Activated CD4-positive, alpha-beta memory T cell treated with anti-CD3 and anti-CD28 coated beads, Interleukin-2, amount 10 ng/mL, durations not matched to agents 7 days and 5 days (primary cell): ENCODE data around the gene HTT. TPM values are rescaled to one million over a fixed set of nuclear protein-coding genes. Genes with fewer than 3 reads are reported as not detected.

Source experiments
- CTCF ChIA-PET: fragments of 350-600 bp; sonication (Branson Sonifier 250); formaldehyde crosslinking; loops from one replicate; lab custom pipeline; 2021; ENCODE audit warnings: antibody characterized with exemption, inconsistent platforms; lab: Charles Lee
- POLR2A ChIA-PET: fragments of 350-600 bp; sonication (Branson Sonifier 250); formaldehyde crosslinking; loops from one replicate; lab custom pipeline; 2021; ENCODE audit warnings: antibody characterized with exemption; lab: Charles Lee
- DNase-seq: peaks from one replicate; pipeline ENCODE4 v3.0.0-alpha.2; 2020
- H3K27ac Mint-ChIP-seq: one replicate; pipeline ENCODE4 v1.8.0; 2021; ENCODE audit warnings: mild to moderate bottlenecking, mixed read lengths
- H3K27me3 Mint-ChIP-seq: one replicate; pipeline ENCODE4 v1.8.0; 2021; ENCODE audit warnings: mixed read lengths
- H3K36me3 Mint-ChIP-seq: one replicate; pipeline ENCODE4 v1.8.0; 2021; ENCODE audit warnings: low read depth, mixed read lengths
- H3K4me1 Mint-ChIP-seq: one replicate; pipeline ENCODE4 v1.8.0; 2021; ENCODE audit warnings: mixed read lengths
- H3K4me3 Mint-ChIP-seq: one replicate; pipeline ENCODE4 v1.8.0; 2021; ENCODE audit warnings: mild to moderate bottlenecking, mixed read lengths
- H3K9me3 Mint-ChIP-seq: one replicate; pipeline ENCODE4 v1.8.0; 2021; ENCODE audit warnings: mixed read lengths
- total RNA-seq, 2 experiments: library from RNA; stranded (reverse); gene quantifications; one replicate each; pipeline ENCODE4 v1.2.3, GENCODE V29; 2021

HTT gene
- total RNA-seq, 2 experiments from 2014 or later: 50.7 to 54.9 TPM

DNA sequence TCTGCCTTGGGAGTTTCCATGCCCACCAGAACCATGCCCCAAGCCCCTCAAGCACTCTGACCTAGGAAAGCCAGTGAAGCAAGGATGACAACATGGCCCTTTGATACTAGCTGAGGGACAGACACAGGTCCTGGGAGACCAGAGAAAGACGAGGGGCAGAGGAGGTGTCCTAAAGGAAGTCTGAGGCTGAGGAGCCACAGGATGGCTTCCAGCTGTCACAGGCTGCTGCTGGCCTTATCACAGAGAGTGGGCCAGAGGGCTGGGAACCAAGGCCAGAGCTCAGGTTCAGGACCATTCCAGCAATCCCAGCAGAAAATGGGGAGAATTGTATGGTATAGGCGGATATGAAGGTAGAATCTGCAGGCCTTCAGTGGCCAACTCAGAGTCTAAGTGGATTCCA is 142.8 kb downstream of the HTT start:
- Mint-ChIP-seq H3K36me3 (peaks cover 65% of the 10 kb centered on the region), H3K9me3 (no peaks in the 10 kb centered on the region), H3K4me3 (no peak overlapping the region), H3K4me1 (peaks cover 25% of the 10 kb centered on the region), H3K27me3 (no peaks in the 10 kb centered on the region), H3K27ac (peak overlapping the region; percentile 54)
- ChIA-PET POLR2A (interaction anchor here (1.0 kb wide), 1 partner anchor 15 kb away, joined by 3 read pairs; no protein-coding TSS in a partner anchor), CTCF (interaction anchor here (1.1 kb wide), 1 partner anchor 24 kb away, joined by 4 read pairs; no protein-coding TSS in a partner anchor)
- DNase-seq: no peak

DNA sequence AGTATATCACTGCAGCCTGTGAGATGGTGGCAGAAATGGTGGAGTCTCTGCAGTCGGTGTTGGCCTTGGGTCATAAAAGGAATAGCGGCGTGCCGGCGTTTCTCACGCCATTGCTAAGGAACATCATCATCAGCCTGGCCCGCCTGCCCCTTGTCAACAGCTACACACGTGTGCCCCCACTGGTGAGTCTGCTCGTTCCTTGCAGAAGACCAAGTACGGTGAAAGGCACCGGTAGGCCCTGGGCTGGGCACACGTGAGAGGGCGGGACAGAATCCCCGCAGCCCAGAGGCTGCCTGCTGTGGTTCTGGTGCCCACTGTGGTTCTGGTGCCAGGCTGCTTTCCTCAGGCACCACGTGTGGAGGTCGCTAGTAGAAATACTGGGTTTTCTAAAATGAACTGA is 143.3 kb downstream of the HTT start:
- H3K4me3 Mint-ChIP-seq: no peak overlapping the region
- no peaks in the 10 kb centered on the region for H3K9me3 Mint-ChIP-seq
- no peaks in the 10 kb centered on the region for H3K27me3 Mint-ChIP-seq
- ChIA-PET CTCF (interaction anchor here (1.1 kb wide), 1 partner anchor 24 kb away, joined by 4 read pairs; no protein-coding TSS in a partner anchor), POLR2A (interaction anchor here (1.0 kb wide), 1 partner anchor 15 kb away, joined by 3 read pairs; no protein-coding TSS in a partner anchor)
- peak overlapping the region; percentile 31 for H3K27ac Mint-ChIP-seq
- peaks cover 25% of the 10 kb centered on the region for H3K4me1 Mint-ChIP-seq
- no peak for DNase-seq
- H3K36me3 Mint-ChIP-seq: peaks cover 62% of the 10 kb centered on the region

DNA sequence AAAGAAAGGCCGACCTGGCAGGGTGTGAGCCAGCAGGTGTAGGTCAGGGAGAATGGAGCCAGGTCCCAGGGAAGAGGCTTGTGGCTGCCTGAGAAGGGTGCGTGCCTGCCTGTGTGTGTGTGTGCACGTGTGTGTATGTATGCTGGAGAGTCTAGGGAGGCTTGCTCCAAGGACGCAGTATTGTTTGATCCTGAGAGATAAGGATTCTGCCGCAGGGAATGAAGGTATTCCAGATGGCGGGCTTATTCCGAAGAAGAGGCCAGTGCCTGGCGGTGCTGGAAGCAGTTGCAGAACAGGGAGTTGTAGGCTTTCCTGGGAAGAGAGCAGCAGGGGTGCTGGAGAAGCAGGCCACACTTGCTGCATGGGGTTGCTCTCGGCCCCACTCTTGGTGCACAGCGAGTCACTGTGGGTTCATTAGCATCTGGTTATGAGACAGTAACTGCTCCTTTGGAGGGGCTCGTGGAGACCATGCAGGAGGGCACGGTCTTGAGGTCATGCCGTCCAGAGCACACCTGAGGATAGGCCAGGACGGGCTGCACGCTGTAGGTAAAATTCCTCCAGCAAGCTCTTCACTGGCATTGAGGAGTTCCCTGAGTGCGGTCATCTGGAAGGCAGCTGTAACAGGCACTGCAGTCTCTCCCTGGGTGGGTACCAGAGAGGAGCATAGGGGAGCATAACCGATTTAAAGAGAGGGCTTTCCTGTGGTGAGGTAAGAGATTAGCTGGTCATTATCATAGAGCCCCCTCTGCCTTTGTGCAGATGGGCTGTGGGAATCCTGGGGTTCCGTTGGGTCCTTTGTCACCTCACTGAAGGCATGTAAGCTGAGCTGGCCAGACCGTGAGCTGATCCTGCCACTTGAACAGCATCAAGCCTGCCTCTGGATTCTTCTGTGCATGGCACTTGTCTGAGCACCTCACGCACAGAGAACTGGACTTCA is 144.6 kb downstream of the HTT start:
- ChIA-PET POLR2A (interaction anchor here (0.9 to 1.3 kb wide), 2 partner anchors 16 to 18 kb away, joined by 3 to 4 read pairs; no protein-coding TSS in a partner anchor), CTCF (interaction anchor here (1.0 to 1.4 kb wide), 2 partner anchors 17 to 25 kb away, joined by 3 to 11 read pairs; no protein-coding TSS in a partner anchor)
- Mint-ChIP-seq H3K9me3 (no peaks in the 10 kb centered on the region), H3K27me3 (no peaks in the 10 kb centered on the region), H3K27ac (peak overlapping the region; percentile 21), H3K4me3 (no peak overlapping the region), H3K36me3 (peaks cover 64% of the 10 kb centered on the region), H3K4me1 (peaks cover 25% of the 10 kb centered on the region)
- DNase-seq: no peak

DNA sequence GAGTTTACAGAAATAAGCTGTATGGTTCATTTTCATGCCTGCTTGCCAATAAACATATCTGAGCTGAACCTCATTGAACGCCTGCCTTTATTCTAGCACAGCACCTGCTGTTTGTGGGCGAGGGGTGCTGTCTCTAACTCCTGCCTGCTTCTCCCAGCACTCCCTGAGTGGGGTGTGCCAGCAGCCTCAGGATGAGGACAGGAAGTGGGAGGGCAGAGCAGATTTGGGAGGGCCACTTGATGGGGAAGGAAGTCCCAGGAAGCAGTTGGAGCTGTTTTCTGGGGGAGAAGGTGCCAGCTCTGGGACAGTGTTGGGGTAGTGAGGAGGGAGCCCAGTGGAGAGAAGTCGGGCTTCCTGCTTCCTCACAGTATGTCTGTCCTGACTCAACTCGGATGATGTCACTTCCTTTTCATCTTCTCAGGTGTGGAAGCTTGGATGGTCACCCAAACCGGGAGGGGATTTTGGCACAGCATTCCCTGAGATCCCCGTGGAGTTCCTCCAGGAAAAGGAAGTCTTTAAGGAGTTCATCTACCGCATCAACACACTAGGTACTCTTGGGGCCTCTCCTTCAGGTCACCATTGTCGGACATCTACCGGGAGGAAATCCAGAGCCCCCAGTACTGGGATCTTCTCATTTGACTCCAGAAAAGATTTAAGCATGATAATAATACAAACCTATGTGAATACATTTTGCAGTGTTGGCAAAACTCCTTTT is 145.4 kb downstream of the HTT start:
- CTCF ChIA-PET: interaction anchor here (1.0 to 1.4 kb wide), 2 partner anchors 18 to 26 kb away, joined by 3 to 11 read pairs; no protein-coding TSS in a partner anchor
- no peaks in the 10 kb centered on the region for H3K27me3 Mint-ChIP-seq
- POLR2A ChIA-PET: interaction anchor here (0.9 to 1.3 kb wide), 2 partner anchors 17 to 18 kb away, joined by 3 to 4 read pairs; no protein-coding TSS in a partner anchor

DNA sequence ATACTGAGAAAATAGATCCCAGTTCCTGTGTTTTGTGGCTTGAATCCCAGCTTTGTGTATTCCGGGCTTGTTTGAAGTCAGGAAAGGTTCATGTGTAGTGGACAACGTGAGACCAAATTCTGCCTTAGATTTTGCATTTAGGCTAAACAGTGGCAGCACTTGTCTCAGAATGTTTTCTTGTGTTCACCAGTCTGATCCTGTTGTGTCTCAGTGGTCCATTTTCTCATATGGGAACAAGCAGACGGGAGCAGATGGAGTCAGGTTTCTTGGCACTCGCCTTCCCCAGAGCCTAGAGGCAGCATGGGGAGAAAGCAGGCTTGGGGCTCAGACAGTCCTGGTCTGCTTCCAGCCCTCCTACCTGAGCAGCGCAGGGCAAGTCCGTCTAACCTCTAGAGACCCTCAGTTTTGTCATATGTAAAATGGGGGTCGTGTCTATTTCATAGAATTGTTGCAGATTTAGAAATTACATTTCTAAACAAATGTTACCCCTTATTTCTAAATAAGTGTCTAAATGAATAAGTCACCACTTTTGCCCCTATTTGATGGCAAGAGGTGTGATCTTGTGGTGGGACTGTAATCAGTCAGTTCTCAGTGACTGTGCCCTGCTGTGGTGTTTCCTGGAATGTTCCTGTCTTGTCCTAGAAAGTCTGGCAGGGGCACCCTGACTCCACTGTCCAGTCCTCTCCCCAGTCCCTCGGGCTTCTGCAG is 146.1 kb downstream of the HTT start:
- CTCF ChIA-PET: interaction anchor here (1.4 kb wide), 1 partner anchor 27 kb away, joined by 11 read pairs; no protein-coding TSS in a partner anchor
- Mint-ChIP-seq H3K36me3 (peaks cover 65% of the 10 kb centered on the region), H3K27me3 (no peaks in the 10 kb centered on the region), H3K9me3 (no peaks in the 10 kb centered on the region), H3K4me3 (no peak overlapping the region), H3K27ac (no peak overlapping the region), H3K4me1 (peaks cover 25% of the 10 kb centered on the region)
- POLR2A ChIA-PET: no interaction called here
- no peak for DNase-seq

More for the DNA sequence above, 145.4 kb downstream of the HTT start:
- Mint-ChIP-seq H3K4me3 (no peak overlapping the region), H3K27ac (peak overlapping the region; percentile 29), H3K9me3 (no peaks in the 10 kb centered on the region), H3K4me1 (peaks cover 25% of the 10 kb centered on the region), H3K36me3 (peaks cover 67% of the 10 kb centered on the region)
- DNase-seq: no peak

DNA sequence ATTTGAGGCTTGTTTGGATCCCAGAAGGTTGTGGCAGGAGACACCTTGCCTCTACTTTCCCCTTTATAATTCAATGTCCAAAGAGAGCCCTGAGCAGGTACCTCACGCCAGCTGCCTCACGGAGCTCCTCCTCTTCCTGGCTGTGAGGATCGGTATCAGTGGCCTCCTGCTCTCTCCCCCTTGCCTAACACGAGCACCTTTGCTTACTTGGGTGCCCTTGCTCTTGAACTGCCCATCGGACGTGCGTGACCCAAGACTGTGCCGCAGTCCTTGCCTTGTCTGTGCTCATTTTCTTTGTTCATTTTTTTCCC is 146.7 kb downstream of the HTT start:
- Mint-ChIP-seq H3K27ac (no peak overlapping the region), H3K9me3 (no peaks in the 10 kb centered on the region), H3K4me3 (no peak overlapping the region), H3K27me3 (no peaks in the 10 kb centered on the region), H3K4me1 (peaks cover 25% of the 10 kb centered on the region), H3K36me3 (peaks cover 62% of the 10 kb centered on the region)
- DNase-seq: no peak
- ChIA-PET CTCF (no interaction called here), POLR2A (no interaction called here)

DNA sequence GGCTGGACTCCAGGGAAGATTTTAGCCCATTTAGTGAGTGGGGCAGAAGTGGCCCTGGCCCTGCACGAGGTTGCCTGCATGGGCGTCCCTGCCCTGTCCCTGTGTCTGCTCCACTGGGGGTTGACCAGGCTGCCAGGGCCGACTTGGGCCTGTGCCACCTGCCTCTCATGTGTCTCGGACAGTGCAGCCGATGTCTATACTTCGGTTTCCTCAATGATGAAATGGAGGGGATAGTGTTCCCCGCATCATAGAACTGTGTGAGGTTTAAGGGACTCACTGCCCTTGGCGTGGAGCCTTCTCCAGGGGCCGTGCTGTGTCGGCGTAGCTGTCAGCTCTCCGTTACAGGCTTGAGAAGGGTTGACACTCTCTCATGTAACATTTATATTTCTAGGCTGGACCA is 147.5 kb downstream of the HTT start:
- Mint-ChIP-seq H3K27ac (no peak overlapping the region), H3K36me3 (peaks cover 63% of the 10 kb centered on the region), H3K9me3 (no peaks in the 10 kb centered on the region), H3K4me3 (no peak overlapping the region), H3K27me3 (no peaks in the 10 kb centered on the region), H3K4me1 (peaks cover 25% of the 10 kb centered on the region)
- DNase-seq: no peak
- POLR2A ChIA-PET: no interaction called here
- CTCF ChIA-PET: no interaction called here

DNA sequence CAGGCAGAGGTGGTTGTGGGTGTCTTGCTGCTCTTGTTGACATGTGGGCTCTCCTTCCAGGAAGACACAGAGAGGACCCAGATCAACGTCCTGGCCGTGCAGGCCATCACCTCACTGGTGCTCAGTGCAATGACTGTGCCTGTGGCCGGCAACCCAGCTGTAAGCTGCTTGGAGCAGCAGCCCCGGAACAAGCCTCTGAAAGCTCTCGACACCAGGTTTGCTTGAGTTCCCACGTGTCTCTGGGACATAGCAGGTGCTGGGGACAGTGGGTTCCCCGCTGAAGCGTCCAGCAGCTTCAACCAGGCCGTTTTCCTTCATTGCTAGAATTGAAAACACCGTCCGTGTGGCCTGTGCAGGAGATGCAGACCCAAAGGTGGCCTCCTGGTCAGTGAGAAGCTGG is 148.9 kb downstream of the HTT start:
- CTCF ChIA-PET: interaction anchor here (2.1 kb wide), 1 partner anchor 30 kb away, joined by 12 read pairs; no protein-coding TSS in a partner anchor
- no peak for DNase-seq
- H3K36me3 Mint-ChIP-seq: peaks cover 52% of the 10 kb centered on the region
- POLR2A ChIA-PET: no interaction called here
- H3K27me3 Mint-ChIP-seq: no peaks in the 10 kb centered on the region
- H3K27ac Mint-ChIP-seq: no peak overlapping the region
- peaks cover 25% of the 10 kb centered on the region for H3K4me1 Mint-ChIP-seq
- no peak overlapping the region for H3K4me3 Mint-ChIP-seq
- H3K9me3 Mint-ChIP-seq: no peaks in the 10 kb centered on the region

DNA sequence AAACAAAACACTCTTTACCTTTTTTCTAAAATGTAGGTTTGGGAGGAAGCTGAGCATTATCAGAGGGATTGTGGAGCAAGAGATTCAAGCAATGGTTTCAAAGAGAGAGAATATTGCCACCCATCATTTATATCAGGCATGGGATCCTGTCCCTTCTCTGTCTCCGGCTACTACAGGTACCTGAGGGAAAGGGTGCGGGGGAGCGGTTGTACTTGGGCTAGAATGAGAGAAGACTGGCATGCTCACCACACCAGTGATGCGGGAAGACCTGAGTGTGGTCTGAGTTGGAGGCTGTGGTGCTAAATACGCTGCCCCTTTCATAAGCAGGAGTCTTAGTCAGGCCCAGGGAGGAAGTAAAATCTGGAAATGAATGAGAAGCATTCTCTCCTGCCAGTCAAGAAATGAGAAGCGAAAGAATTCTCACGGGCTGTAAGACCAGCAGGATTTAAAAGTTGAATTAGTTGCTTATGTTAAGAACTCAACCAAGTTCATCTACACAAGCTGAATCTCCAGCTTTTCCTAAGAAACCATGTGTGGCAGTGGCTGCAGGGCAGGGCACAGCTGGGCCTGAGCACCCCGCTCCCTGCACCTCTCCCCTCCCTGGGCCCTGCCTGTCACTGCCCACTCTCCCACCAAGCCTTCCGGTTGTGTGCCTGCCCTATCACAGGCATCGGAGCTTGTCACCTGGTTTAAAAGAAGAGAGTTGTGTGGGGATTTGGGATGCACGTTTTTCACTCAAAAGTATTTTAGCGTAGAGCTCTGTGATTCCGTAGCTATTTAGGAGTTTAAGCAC is 149.7 kb downstream of the HTT start:
- Mint-ChIP-seq H3K36me3 (peaks cover 50% of the 10 kb centered on the region), H3K27me3 (no peaks in the 10 kb centered on the region), H3K9me3 (peaks cover 3% of the 10 kb centered on the region), H3K4me3 (no peak overlapping the region), H3K27ac (peak overlapping the region; percentile 38), H3K4me1 (peaks cover 23% of the 10 kb centered on the region)
- no peak for DNase-seq
- ChIA-PET CTCF (interaction anchor here (0.6 to 2.1 kb wide), 2 partner anchors 30 to 89 kb away, joined by 4 to 12 read pairs; no protein-coding TSS in a partner anchor), POLR2A (interaction anchor here (0.8 to 1.0 kb wide), 2 partner anchors 22 to 37 kb away, joined by 3 read pairs; no protein-coding TSS in a partner anchor)

DNA sequence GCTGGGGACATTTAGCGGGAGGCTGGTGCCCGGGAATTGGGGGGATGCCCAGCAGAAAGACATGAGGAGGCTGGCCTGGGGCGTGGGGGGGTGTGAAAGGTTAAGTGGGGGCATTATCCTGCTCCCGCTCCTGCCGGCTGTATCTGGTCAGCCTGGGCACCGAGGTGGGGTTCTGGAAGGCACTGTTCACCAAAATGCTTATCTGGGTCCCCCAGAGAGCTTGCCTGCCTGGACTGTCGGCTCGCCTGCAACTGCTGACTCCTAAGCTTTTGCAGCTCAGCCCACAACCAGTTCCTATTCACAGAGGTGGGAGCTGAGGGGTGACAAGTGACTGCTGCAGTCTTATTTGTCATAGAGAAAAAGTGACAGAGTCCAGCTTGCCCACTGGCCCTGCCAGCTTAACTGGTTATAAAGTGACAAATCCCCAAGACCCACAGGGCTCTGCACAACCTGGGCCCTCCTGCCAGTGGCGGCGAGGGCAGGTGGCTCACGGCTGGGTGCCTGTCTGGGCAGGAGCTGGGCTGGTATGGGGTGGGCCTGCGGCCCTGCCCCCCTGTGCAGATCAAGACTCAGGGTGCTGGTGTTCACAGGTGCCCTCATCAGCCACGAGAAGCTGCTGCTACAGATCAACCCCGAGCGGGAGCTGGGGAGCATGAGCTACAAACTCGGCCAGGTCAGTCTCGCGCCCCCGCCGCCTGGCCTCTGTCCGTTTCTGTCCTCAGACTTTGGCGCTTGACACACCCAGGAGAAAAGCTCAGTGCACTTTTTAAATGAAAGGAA is 150.8 kb downstream of the HTT start:
- Mint-ChIP-seq H3K9me3 (peaks cover 7% of the 10 kb centered on the region), H3K27me3 (no peaks in the 10 kb centered on the region), H3K4me3 (no peak overlapping the region), H3K27ac (no peak overlapping the region), H3K4me1 (peaks cover 13% of the 10 kb centered on the region), H3K36me3 (peaks cover 54% of the 10 kb centered on the region)
- CTCF ChIA-PET: interaction anchor here (0.6 to 2.1 kb wide), 3 partner anchors 17 to 33 kb away, joined by 3 to 12 read pairs (median 3); no protein-coding TSS in a partner anchor
- POLR2A ChIA-PET: interaction anchor here (1.0 to 2.0 kb wide), 3 partner anchors 23 to 35 kb away, joined by 3 to 7 read pairs (median 4); no protein-coding TSS in a partner anchor
- no peak for DNase-seq

DNA sequence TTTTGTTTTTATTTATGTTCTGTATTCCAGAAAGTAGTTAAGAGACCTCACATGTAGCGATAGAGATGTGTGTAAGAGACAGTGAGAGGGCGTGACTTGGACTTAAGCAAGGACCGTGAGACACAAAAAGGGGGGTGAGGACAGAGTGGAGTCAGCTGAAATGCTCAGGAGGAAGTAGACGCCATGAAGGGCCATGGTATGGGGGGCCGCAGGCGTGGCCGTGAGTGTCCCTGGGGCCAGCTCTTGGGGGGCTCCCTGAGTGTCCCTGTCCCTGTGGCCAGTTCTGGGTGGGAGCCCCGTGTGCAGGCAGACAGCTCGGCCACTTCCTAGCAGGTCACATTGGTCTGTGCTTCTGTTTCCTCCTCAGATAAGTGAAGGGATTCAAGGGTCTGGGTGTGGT is 151.5 kb downstream of the HTT start:
- ChIA-PET CTCF (interaction anchor here (0.6 to 1.5 kb wide), 2 partner anchors 18 to 33 kb away, joined by 3 read pairs; no protein-coding TSS in a partner anchor), POLR2A (interaction anchor here (1.3 to 2.0 kb wide), 2 partner anchors 23 to 34 kb away, joined by 4 to 7 read pairs; no protein-coding TSS in a partner anchor)
- no peak for DNase-seq
- Mint-ChIP-seq H3K27me3 (no peaks in the 10 kb centered on the region), H3K4me3 (no peak overlapping the region), H3K4me1 (peaks cover 8% of the 10 kb centered on the region), H3K36me3 (peaks cover 59% of the 10 kb centered on the region), H3K27ac (no peak overlapping the region), H3K9me3 (peaks cover 7% of the 10 kb centered on the region)
